ENCODE measurements around the gene ACER3. TPM values are rescaled to one million over a fixed set of nuclear protein-coding genes. Genes with fewer than 3 reads are reported as not detected.

ACER3 gene
- total and polyA plus RNA-seq, 2 of the 4 experiments (the other 2 are of a cell fraction), result 3.5 to 10.0 TPM

DNA sequence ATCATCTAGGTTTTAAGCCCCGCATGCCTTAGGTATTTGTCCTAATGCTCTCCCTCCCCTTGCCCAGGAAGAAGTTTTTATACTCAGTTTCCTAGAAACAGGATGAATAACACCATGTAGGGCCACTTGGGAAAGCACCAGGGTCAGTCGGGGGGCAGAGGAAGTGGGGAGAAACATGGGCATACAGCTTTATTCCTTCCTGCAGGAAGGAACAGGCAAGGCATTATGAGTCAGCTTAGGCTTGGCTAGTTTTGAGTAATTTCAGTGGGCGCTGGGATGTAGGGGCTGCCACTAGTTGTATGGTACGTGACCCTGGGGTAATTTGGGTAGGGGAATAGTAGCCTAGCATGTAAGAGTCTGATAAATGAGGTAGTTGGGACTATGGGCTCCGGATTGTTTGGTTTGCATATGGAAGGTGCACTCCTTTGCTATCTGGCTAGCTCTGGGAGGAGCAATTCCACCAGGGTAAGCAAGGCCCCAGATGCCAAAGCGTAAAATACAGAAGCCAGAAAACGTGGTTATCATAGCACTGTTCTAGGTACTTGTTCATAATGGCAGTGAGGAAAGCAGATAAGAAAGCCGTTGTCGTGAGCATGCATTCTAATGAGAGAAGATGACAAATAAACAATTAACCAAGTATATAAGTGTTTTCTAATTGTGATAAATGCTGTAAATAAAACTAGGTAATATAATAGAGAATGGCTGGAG lies 24.8 kb downstream of the ACER3 start:
- H2BK15ac ChIP-seq (ENCODE audit: low read depth, low read length), result no peak overlapping the region
- H3K14ac ChIP-seq (replicated peaks; ENCODE audit: low read depth, low read length), result no peak overlapping the region
- H2AK5ac ChIP-seq (ENCODE audit: low read depth, low read length), result no peak overlapping the region
- H2AFZ ChIP-seq (replicated peaks; ENCODE audit: low read length, poor library complexity), result no peak overlapping the region
- no peaks in the 10 kb centered on the region for H3K9me3 ChIP-seq (ENCODE audit: control insufficient read depth, insufficient read depth, low read length)
- ChIA-PET CTCF (no interaction called here), POLR2A (ENCODE audit: unreplicated experiment) (no interaction called here)
- H3K9me1 ChIP-seq (ENCODE audit: insufficient read depth, low read length), result no peaks in the 10 kb centered on the region
- H3K4me3 ChIP-seq (ENCODE audit: insufficient read depth, low read depth, low read length), result no peak overlapping the region
- TF ChIP-seq MXI1 (IDR thresholded peaks at IDR 0.05; ENCODE audit: borderline replicate concordance, low read depth, low read length), result no peak
- TF ChIP-seq, protein P1, sequence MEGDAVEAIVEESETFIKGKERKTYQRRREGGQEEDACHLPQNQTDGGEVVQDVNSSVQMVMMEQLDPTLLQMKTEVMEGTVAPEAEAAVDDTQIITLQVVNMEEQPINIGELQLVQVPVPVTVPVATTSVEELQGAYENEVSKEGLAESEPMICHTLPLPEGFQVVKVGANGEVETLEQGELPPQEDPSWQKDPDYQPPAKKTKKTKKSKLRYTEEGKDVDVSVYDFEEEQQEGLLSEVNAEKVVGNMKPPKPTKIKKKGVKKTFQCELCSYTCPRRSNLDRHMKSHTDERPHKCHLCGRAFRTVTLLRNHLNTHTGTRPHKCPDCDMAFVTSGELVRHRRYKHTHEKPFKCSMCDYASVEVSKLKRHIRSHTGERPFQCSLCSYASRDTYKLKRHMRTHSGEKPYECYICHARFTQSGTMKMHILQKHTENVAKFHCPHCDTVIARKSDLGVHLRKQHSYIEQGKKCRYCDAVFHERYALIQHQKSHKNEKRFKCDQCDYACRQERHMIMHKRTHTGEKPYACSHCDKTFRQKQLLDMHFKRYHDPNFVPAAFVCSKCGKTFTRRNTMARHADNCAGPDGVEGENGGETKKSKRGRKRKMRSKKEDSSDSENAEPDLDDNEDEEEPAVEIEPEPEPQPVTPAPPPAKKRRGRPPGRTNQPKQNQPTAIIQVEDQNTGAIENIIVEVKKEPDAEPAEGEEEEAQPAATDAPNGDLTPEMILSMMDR (conservative IDR thresholded peaks at IDR 0.05; ENCODE audit: low read depth, low read length), result no peak
- no peak for TF ChIP-seq ELK1 (IDR thresholded peaks at IDR 0.05; ENCODE audit: borderline replicate concordance, low read depth, low read length)
- TF ChIP-seq POLR2A (IDR thresholded peaks at IDR 0.05; ENCODE audit: low read depth, low read length), result no peak
- no peak for TF ChIP-seq FOS (IDR thresholded peaks at IDR 0.05; ENCODE audit: low read depth, low read length)
- TF ChIP-seq NFE2L2 (IDR thresholded peaks at IDR 0.05; ENCODE audit: low read depth, low read length), result no peak
- no peak for TF ChIP-seq CEBPB (IDR thresholded peaks at IDR 0.05; ENCODE audit: low read depth, low read length)
- no peak for TF ChIP-seq BHLHE40 (IDR thresholded peaks at IDR 0.05; ENCODE audit: low read depth, low read length)
- TF ChIP-seq MAZ (IDR thresholded peaks at IDR 0.05; ENCODE audit: borderline replicate concordance, low read depth, low read length), result no peak
- TF ChIP-seq, protein P2, sequence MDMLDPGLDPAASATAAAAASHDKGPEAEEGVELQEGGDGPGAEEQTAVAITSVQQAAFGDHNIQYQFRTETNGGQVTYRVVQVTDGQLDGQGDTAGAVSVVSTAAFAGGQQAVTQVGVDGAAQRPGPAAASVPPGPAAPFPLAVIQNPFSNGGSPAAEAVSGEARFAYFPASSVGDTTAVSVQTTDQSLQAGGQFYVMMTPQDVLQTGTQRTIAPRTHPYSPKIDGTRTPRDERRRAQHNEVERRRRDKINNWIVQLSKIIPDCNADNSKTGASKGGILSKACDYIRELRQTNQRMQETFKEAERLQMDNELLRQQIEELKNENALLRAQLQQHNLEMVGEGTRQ (IDR thresholded peaks at IDR 0.05; ENCODE audit: low read depth, low read length), result no peak
- no peak for TF ChIP-seq RFX5 (IDR thresholded peaks at IDR 0.05; ENCODE audit: low read depth, low read length)
- no peak for TF ChIP-seq SMC3 (IDR thresholded peaks at IDR 0.05; ENCODE audit: low read depth, low read length)
- TF ChIP-seq MAFK (IDR thresholded peaks at IDR 0.05; ENCODE audit: low read depth, low read length), result no peak
- dilution Hi-C loops (cut with HindIII; ENCODE audit: low sequenced_read_pairs, unreplicated experiment), result no loop called here
- H3K79me1 ChIP-seq (ENCODE audit: low read depth in 1 of 2, low read length in 2 of 2), result peaks cover 0 to 4% of the 10 kb centered on the region in 2 experiments; a peak in 3 of 4 replicates
- H4K91ac ChIP-seq (ENCODE audit: insufficient read depth, low read depth, low read length), result no peak overlapping the region
- no peak overlapping the region for H3K4ac ChIP-seq (ENCODE audit: low read depth, low read length)
- no peaks in the 10 kb centered on the region for H3K27me3 ChIP-seq (ENCODE audit: control insufficient read depth, insufficient read depth, low read length)
- H4K8ac ChIP-seq (ENCODE audit: low read depth in 2 of 2, low read length in 2 of 2), result no peak overlapping the region
- no peak overlapping the region for H3K56ac ChIP-seq (ENCODE audit: extremely low read depth, insufficient read depth, low read length)
- no peak overlapping the region for H3K23ac ChIP-seq (ENCODE audit: low read depth, low read length)
- no peak overlapping the region for H3K9ac ChIP-seq (ENCODE audit: low read depth, low read length)
- H3K4me2 ChIP-seq (ENCODE audit: low read depth, low read length), result no peak overlapping the region
- H4K5ac ChIP-seq (ENCODE audit: low read depth, low read length), result no peak overlapping the region
- no peak overlapping the region for H3K18ac ChIP-seq (ENCODE audit: low read depth, low read length)
- no peak overlapping the region for H2BK20ac ChIP-seq (ENCODE audit: low read depth, low read length)
- intact Hi-C loops (cut with micrococcal nuclease), result no loop called here
- H3K4me1 ChIP-seq (ENCODE audit: control insufficient read depth, insufficient read depth, low read length), result no peaks in the 10 kb centered on the region; the same call in 1 of the 2 replicates
- 95% methylated on average over 3 of the region's 9 CpGs; no CpG with 5 or more reads in 1 of the 2 experiments for WGBS, 2 experiments (ENCODE audit: extremely low coverage in 2 of 2, insufficient read length in 1 of 2)
- in situ Hi-C loops (cut with MboI; ENCODE audit: low sequenced_read_pairs), result no loop called here
- H4K20me1 ChIP-seq (ENCODE audit: insufficient read depth, low read length), result no peaks in the 10 kb centered on the region
- no peak overlapping the region for H3K27ac ChIP-seq (ENCODE audit: insufficient read depth, low read length)
- ATAC-seq (ENCODE audit: low read depth), result no peak
- no peaks in the 10 kb centered on the region for H3K36me3 ChIP-seq (ENCODE audit: control insufficient read depth, insufficient read depth, low read length)
- no TSS peak for BruUV-seq (replicated peaks)
- H2BK5ac ChIP-seq (ENCODE audit: low read depth, low read length, poor library complexity, severe bottlenecking), result no peak overlapping the region
- H2BK120ac ChIP-seq (ENCODE audit: low read depth, low read length), result no peak overlapping the region
- no peak overlapping the region for H2AK9ac ChIP-seq (replicated peaks; ENCODE audit: low read depth, low read length, poor library complexity)
- peak; percentile 49 for DNase-seq
